ENCODE results near the gene SUSD4. TPM values are rescaled to one million over a fixed set of nuclear protein-coding genes. Genes with fewer than 3 reads are reported as not detected.

The SUSD4 gene
- polyA plus RNA-seq, 4 donors, result 14.6 to 24.6 (median 19.2) TPM

- DNase-seq (ENCODE audit: low read depth in 4 of 4, low spot score in 3 of 4), result peak in 2 of 4 donors; percentile 9 to 17
These were observed 720 bp downstream of the SUSD4 start for GRCh38 chr1:223363057-223363855.

- DNase-seq (ENCODE audit: low read depth in 4 of 4, low spot score in 3 of 4), result no peak
These were observed 5.2 kb downstream of the SUSD4 start for GRCh38 chr1:223358826-223359225.

- no peak for DNase-seq (ENCODE audit: low read depth in 4 of 4, low spot score in 3 of 4)
These were observed 8.3 kb downstream of the SUSD4 start for GRCh38 chr1:223355699-223356098.

- DNase-seq (ENCODE audit: low read depth in 4 of 4, low spot score in 3 of 4), result no peak
These were observed 10.0 kb downstream of the SUSD4 start for GRCh38 chr1:223353939-223354338.

- DNase-seq (ENCODE audit: low read depth in 4 of 4, low spot score in 3 of 4), result no peak
These were observed 11.0 kb downstream of the SUSD4 start for GRCh38 chr1:223352944-223353343.

GRCh38 chr1:223350361-223350908 is 13.5 kb downstream of the SUSD4 start:
- no peak for DNase-seq (ENCODE audit: low read depth in 4 of 4, low spot score in 3 of 4)

GRCh38 chr1:223349241-223349640 is 14.7 kb downstream of the SUSD4 start:
- DNase-seq (ENCODE audit: low read depth in 4 of 4, low spot score in 3 of 4), result no peak

GRCh38 chr1:223348439-223348838 is 15.5 kb downstream of the SUSD4 start:
- no peak for DNase-seq (ENCODE audit: low read depth in 4 of 4, low spot score in 3 of 4)

- no peak for DNase-seq (ENCODE audit: low read depth in 4 of 4, low spot score in 3 of 4)
These were observed 16.4 kb downstream of the SUSD4 start for GRCh38 chr1:223347583-223347982.

GRCh38 chr1:223346311-223346710 is 17.7 kb downstream of the SUSD4 start:
- DNase-seq (ENCODE audit: low read depth in 4 of 4, low spot score in 3 of 4), result no peak

- DNase-seq (ENCODE audit: low read depth in 4 of 4, low spot score in 3 of 4), result no peak
These were observed 18.3 kb downstream of the SUSD4 start for GRCh38 chr1:223345720-223346119.

- no peak for DNase-seq (ENCODE audit: low read depth in 4 of 4, low spot score in 3 of 4)
These were observed 19.5 kb downstream of the SUSD4 start for GRCh38 chr1:223344491-223344890.

GRCh38 chr1:223343692-223344091 is 20.3 kb downstream of the SUSD4 start:
- no peak for DNase-seq (ENCODE audit: low read depth in 4 of 4, low spot score in 3 of 4)

- no peak for DNase-seq (ENCODE audit: low read depth in 4 of 4, low spot score in 3 of 4)
These were observed 22.9 kb downstream of the SUSD4 start for GRCh38 chr1:223341121-223341520.

- DNase-seq (ENCODE audit: low read depth in 4 of 4, low spot score in 3 of 4), result no peak
These were observed 23.3 kb downstream of the SUSD4 start for GRCh38 chr1:223340637-223341036.

GRCh38 chr1:223339861-223340260 is 24.1 kb downstream of the SUSD4 start:
- DNase-seq (ENCODE audit: low read depth in 4 of 4, low spot score in 3 of 4), result no peak

- DNase-seq (ENCODE audit: low read depth in 4 of 4, low spot score in 3 of 4), result no peak
These were observed 24.9 kb downstream of the SUSD4 start for GRCh38 chr1:223338811-223339746.

- no peak for DNase-seq (ENCODE audit: low read depth in 4 of 4, low spot score in 3 of 4)
These were observed 26.7 kb downstream of the SUSD4 start for GRCh38 chr1:223337174-223337869.

GRCh38 chr1:223334156-223334555 is 29.8 kb downstream of the SUSD4 start:
- no peak for DNase-seq (ENCODE audit: low read depth in 4 of 4, low spot score in 3 of 4)

GRCh38 chr1:223332997-223333396 is 31.0 kb downstream of the SUSD4 start:
- DNase-seq (ENCODE audit: low read depth in 4 of 4, low spot score in 3 of 4), result no peak

GRCh38 chr1:223331929-223332328 is 32.0 kb downstream of the SUSD4 start:
- no peak for DNase-seq (ENCODE audit: low read depth in 4 of 4, low spot score in 3 of 4)

Measured in right renal pelvis (tissue), 4 donors.